Liver (tissue), 9 donors: ENCODE data around the gene SUGCT. TPM values are rescaled to one million over a fixed set of nuclear protein-coding genes. Genes with fewer than 3 reads are reported as not detected.

Experiments
- DNase-seq: peaks from one replicate; pipeline ENCODE4 v3.0.0-alpha.2; 2017; ENCODE audit warnings: low spot score
- H3K27ac ChIP-seq, 2 donors: one replicate each; pipeline ENCODE4 v1.7.0; 2013; ENCODE audit warnings: inconsistent platforms in 2 of 2, low read length in 2 of 2, control low read depth in 1 of 2, low read depth in 1 of 2, mild to moderate bottlenecking in 1 of 2
- H3K27me3 ChIP-seq, 4 donors: one replicate each; pipeline versions ENCODE4 v1.6.1 to v1.7.0; 2013; ENCODE audit warnings: low read length in 3 of 4, inconsistent platforms in 1 of 4, mild to moderate bottlenecking in 1 of 4, moderate library complexity in 1 of 4; ENCODE audit not compliant: control insufficient read depth in 4 of 4, insufficient read depth in 4 of 4
- H3K36me3 ChIP-seq, 4 donors: one replicate each; pipeline versions ENCODE4 v1.6.1 to v1.7.0; 2013; ENCODE audit warnings: low read length in 3 of 4, mild to moderate bottlenecking in 3 of 4, low read depth in 1 of 4, moderate library complexity in 1 of 4; ENCODE audit not compliant: control insufficient read depth in 4 of 4, insufficient read depth in 3 of 4
- H3K4me1 ChIP-seq, 4 donors: one replicate each; pipeline versions ENCODE4 v1.6.1 to v1.7.0; 2013; ENCODE audit warnings: low read length in 3 of 4, mild to moderate bottlenecking in 3 of 4, moderate library complexity in 1 of 4; ENCODE audit not compliant: control insufficient read depth in 4 of 4, insufficient read depth in 4 of 4
- H3K4me3 ChIP-seq, 3 donors: one replicate each; pipeline versions ENCODE4 v1.6.1 to v1.7.0; 2013; ENCODE audit warnings: low read length in 3 of 3, control low read depth in 1 of 3, low read depth in 1 of 3, mild to moderate bottlenecking in 1 of 3
- H3K9ac ChIP-seq, 2 donors: one replicate each; pipeline ENCODE4 v1.7.0; 2013; ENCODE audit warnings: low read length in 2 of 2, mild to moderate bottlenecking in 2 of 2, moderate library complexity in 2 of 2, control low read depth in 1 of 2, low read depth in 1 of 2
- H3K9me3 ChIP-seq, 4 donors: one replicate each; pipeline versions ENCODE4 v1.6.1 to v1.7.0; 2013; ENCODE audit warnings: low read length in 3 of 4; ENCODE audit not compliant: control insufficient read depth in 4 of 4
- CTCF ChIP-seq: fragments of 150-350 bp; IDR thresholded peaks from 2 replicates; pipeline ENCODE4 v1.5.1; 2017; ENCODE audit warnings: improper control_type of control experiment, low read depth, low read length; ENCODE audit not compliant: missing input control
- EGR1 ChIP-seq, 2 donors: IDR thresholded peaks; 2 replicates each; pipeline ENCODE4 v1.6.1; 2016 to 2018; ENCODE audit warnings: antibody characterized with exemption in 2 of 2, low read depth in 2 of 2
- FOXA1 ChIP-seq: IDR thresholded peaks from 2 replicates; pipeline ENCODE4 v1.6.1; 2016; ENCODE audit warnings: antibody characterized with exemption
- FOXA2 ChIP-seq: IDR thresholded peaks from 2 replicates; pipeline ENCODE4 v1.6.1; 2016; ENCODE audit warnings: antibody characterized with exemption
- GABPA ChIP-seq, 2 donors: IDR thresholded peaks in 1 of 2; conservative IDR thresholded peaks in 1 of 2; 2 replicates each; pipeline ENCODE4 v1.6.1; 2016; ENCODE audit warnings: antibody characterized with exemption in 2 of 2, mild to moderate bottlenecking in 1 of 2, moderate library complexity in 1 of 2
- HNF4A ChIP-seq, 2 donors: conservative IDR thresholded peaks; 2 replicates each; pipeline ENCODE4 v1.6.1; 2016; ENCODE audit warnings: antibody characterized with exemption in 2 of 2, mild to moderate bottlenecking in 2 of 2
- HNF4G ChIP-seq: IDR thresholded peaks from 2 replicates; pipeline ENCODE4 v1.6.1; 2016; ENCODE audit warnings: antibody characterized with exemption
- JUND ChIP-seq, 2 donors: IDR thresholded peaks; 2 replicates each; pipeline ENCODE4 v1.6.1; 2016; ENCODE audit warnings: antibody characterized with exemption in 2 of 2
- NR2F2 ChIP-seq: IDR thresholded peaks from 2 replicates; pipeline ENCODE4 v1.6.1; 2016; ENCODE audit warnings: antibody characterized with exemption
- RAD21 ChIP-seq, 2 donors: IDR thresholded peaks; 2 replicates each; pipeline ENCODE4 v1.6.1; 2016; ENCODE audit warnings: antibody characterized with exemption in 2 of 2, mild to moderate bottlenecking in 2 of 2
- RXRA ChIP-seq, 2 donors: IDR thresholded peaks; 2 replicates each; pipeline ENCODE4 v1.6.1; 2017 to 2018; ENCODE audit warnings: antibody characterized with exemption in 2 of 2, mild to moderate bottlenecking in 1 of 2
- SP1 ChIP-seq: IDR thresholded peaks from 2 replicates; pipeline ENCODE4 v1.6.1; 2018; ENCODE audit warnings: antibody characterized with exemption, mild to moderate bottlenecking
- TAF1 ChIP-seq: conservative IDR thresholded peaks from 2 replicates; pipeline ENCODE4 v1.6.1; 2016; ENCODE audit warnings: antibody characterized with exemption, mild to moderate bottlenecking
- YY1 ChIP-seq: IDR thresholded peaks from 2 replicates; pipeline ENCODE4 v1.6.1; 2016; ENCODE audit warnings: antibody characterized with exemption, mild to moderate bottlenecking
- ZBTB33 ChIP-seq: IDR thresholded peaks from 2 replicates; pipeline ENCODE4 v1.6.1; 2016; ENCODE audit warnings: antibody characterized with exemption
- WGBS: extraction: QIAGEN DNeasy Blood & Tissue Kit; methylation state at CpG from one replicate; pipeline ENCODE4 v1.1.7; 2013; 5-methylcytosine and 5-hydroxymethylcytosine counted together
- polyA plus RNA-seq, 2 donors: library from polyadenylated mRNA; stranded (reverse) in 1 of 2; unstranded in 1 of 2; fragments of 200-250 nt in 1 of 2; fragments of >200 nt in 1 of 2; fragmentation: Nextera tagmentation in 1 of 2; extraction: Ambion mirVana in 1 of 2; gene quantifications; one replicate each; pipeline versions ENCODE4 v1.2.1 to v1.2.3, GENCODE V29; 2013 to 2015
- total RNA-seq, 2 donors: library from RNA; depleted of rRNA; stranded (reverse); fragments of >200 nt; gene quantifications; one replicate each; pipeline ENCODE4 v1.2.3, GENCODE V29; 2014
- TF ChIP-seq, protein P1 (sequence below): IDR thresholded peaks from 2 replicates; pipeline ENCODE4 v1.6.1; 2016; ENCODE audit warnings: antibody characterized with exemption
- TF ChIP-seq, protein P2 (sequence below): IDR thresholded peaks from 2 replicates; pipeline ENCODE4 v1.6.1; 2016; ENCODE audit warnings: antibody characterized with exemption
- TF ChIP-seq, protein P3 (sequence below): IDR thresholded peaks from 2 replicates; pipeline ENCODE4 v1.6.1; 2016; ENCODE audit warnings: antibody characterized with exemption, mild to moderate bottlenecking
- donor health status: healthy.
- donor health status: healthy.
- donor health status: healthy.
- donor health status: healthy.
- donor health status: healthy.

SUGCT gene
- total and polyA plus RNA-seq, 4 donors: 6.2 to 11.9 (median 9.9) TPM

GRCh38 chr7:40374575-40374974 is 239.8 kb downstream of the SUGCT start:
- H3K27me3 ChIP-seq: no peaks in the 10 kb centered on the region
- H3K4me3 ChIP-seq: no peak overlapping the region
- H3K9ac ChIP-seq: no peak overlapping the region
- no peak for TF ChIP-seq EGR1 (IDR thresholded peaks at IDR 0.05; ENCODE audit: low read depth in 2 of 2)
- no peak for TF ChIP-seq NR2F2
- TF ChIP-seq TAF1: no peak
- no peaks in the 10 kb centered on the region for H3K9me3 ChIP-seq
- H3K4me1 ChIP-seq: peaks cover under 1 to 19% (median 13%) of the 10 kb centered on the region in 4 donors
- H3K36me3 ChIP-seq: no peaks in the 10 kb centered on the region
- no peak for DNase-seq
- H3K27ac ChIP-seq: no peak overlapping the region
- 96% methylated on average over 2 of the region's 2 CpGs for WGBS

- DNase-seq: no peak
- no peak for TF ChIP-seq TAF1
- TF ChIP-seq, protein P1, sequence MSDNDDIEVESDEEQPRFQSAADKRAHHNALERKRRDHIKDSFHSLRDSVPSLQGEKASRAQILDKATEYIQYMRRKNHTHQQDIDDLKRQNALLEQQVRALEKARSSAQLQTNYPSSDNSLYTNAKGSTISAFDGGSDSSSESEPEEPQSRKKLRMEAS: no peak
- TF ChIP-seq YY1: no peak
- TF ChIP-seq GABPA (IDR thresholded peaks at IDR 0.05 in 1 of 2, conservative IDR thresholded peaks at IDR 0.05 in 1 of 2): no peak
- TF ChIP-seq, protein P2, sequence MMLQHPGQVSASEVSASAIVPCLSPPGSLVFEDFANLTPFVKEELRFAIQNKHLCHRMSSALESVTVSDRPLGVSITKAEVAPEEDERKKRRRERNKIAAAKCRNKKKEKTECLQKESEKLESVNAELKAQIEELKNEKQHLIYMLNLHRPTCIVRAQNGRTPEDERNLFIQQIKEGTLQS: no peak
- TF ChIP-seq JUND (IDR thresholded peaks at IDR 0.05): no peak
- no peak for TF ChIP-seq HNF4A (conservative IDR thresholded peaks at IDR 0.05)
- no peak for TF ChIP-seq FOXA1
- TF ChIP-seq SP1: no peak
- TF ChIP-seq RAD21 (IDR thresholded peaks at IDR 0.05): no peak
- no peak for TF ChIP-seq FOXA2
- TF ChIP-seq EGR1 (IDR thresholded peaks at IDR 0.05; ENCODE audit: low read depth in 2 of 2): no peak
- TF ChIP-seq CTCF: no peak
- TF ChIP-seq ZBTB33: no peak
- TF ChIP-seq NR2F2: no peak
- TF ChIP-seq RXRA (IDR thresholded peaks at IDR 0.05): no peak
- no peak for TF ChIP-seq HNF4G
- TF ChIP-seq, protein P3, sequence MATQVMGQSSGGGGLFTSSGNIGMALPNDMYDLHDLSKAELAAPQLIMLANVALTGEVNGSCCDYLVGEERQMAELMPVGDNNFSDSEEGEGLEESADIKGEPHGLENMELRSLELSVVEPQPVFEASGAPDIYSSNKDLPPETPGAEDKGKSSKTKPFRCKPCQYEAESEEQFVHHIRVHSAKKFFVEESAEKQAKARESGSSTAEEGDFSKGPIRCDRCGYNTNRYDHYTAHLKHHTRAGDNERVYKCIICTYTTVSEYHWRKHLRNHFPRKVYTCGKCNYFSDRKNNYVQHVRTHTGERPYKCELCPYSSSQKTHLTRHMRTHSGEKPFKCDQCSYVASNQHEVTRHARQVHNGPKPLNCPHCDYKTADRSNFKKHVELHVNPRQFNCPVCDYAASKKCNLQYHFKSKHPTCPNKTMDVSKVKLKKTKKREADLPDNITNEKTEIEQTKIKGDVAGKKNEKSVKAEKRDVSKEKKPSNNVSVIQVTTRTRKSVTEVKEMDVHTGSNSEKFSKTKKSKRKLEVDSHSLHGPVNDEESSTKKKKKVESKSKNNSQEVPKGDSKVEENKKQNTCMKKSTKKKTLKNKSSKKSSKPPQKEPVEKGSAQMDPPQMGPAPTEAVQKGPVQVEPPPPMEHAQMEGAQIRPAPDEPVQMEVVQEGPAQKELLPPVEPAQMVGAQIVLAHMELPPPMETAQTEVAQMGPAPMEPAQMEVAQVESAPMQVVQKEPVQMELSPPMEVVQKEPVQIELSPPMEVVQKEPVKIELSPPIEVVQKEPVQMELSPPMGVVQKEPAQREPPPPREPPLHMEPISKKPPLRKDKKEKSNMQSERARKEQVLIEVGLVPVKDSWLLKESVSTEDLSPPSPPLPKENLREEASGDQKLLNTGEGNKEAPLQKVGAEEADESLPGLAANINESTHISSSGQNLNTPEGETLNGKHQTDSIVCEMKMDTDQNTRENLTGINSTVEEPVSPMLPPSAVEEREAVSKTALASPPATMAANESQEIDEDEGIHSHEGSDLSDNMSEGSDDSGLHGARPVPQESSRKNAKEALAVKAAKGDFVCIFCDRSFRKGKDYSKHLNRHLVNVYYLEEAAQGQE: no peak
- Histone ChIP-seq H3K4me1 (no peaks in the 10 kb centered on the region), H3K27ac (no peak overlapping the region), H3K9ac (no peak overlapping the region), H3K36me3 (no peaks in the 10 kb centered on the region), H3K27me3 (no peaks in the 10 kb centered on the region), H3K9me3 (no peaks in the 10 kb centered on the region), H3K4me3 (no peak overlapping the region)
- 93% methylated on average over 4 of the region's 4 CpGs for WGBS
Measured at GRCh38 chr7:40380111-40380510, 245.3 kb downstream of the SUGCT start.
